ENCODE data around the gene SRRM1.

GRCh38 chr1:24713736-24714135, 70.6 kb downstream of the SRRM1 start:
- TF ChIP-seq CTCF (IDR thresholded peaks at IDR 0.05; ENCODE audit: extremely low read depth in 1 of 2, insufficient read depth in 1 of 2, low read depth in 1 of 2, low read length in 2 of 2) (no peak), JUN (IDR thresholded peaks at IDR 0.05; ENCODE audit: borderline replicate concordance, insufficient read depth, insufficient read length, low read depth) (no peak), POLR2A (IDR thresholded peaks at IDR 0.05; ENCODE audit: low read depth, low read length) (no peak), GATA2 (IDR thresholded peaks at IDR 0.05; ENCODE audit: insufficient read depth, insufficient read length, low read depth, low read length) (no peak), POLR2AphosphoS5 (IDR thresholded peaks at IDR 0.05; ENCODE audit: insufficient read depth, low read depth, low read length) (no peak)

All from endothelial cell of umbilical vein (primary cell).